HL-60 (cell line): ENCODE results near the gene CNKSR2.

Source experiments
- POLR2AphosphoS5 ChIP-seq: IDR thresholded peaks from 2 replicates; pipeline ENCODE4 v1.6.1; 2012; ENCODE audit warnings: low read depth
- SPI1 ChIP-seq: IDR thresholded peaks from 2 replicates; pipeline ENCODE4 v1.6.1; 2012; ENCODE audit warnings: low read depth, mild to moderate bottlenecking, borderline replicate concordance
- TF ChIP-seq, protein P1 (sequence below): IDR thresholded peaks from one replicate; pipeline ENCODE4 v1.5.1; 2011; ENCODE audit warnings: low read length, control low read depth, inconsistent platforms; ENCODE audit not compliant: insufficient read depth
- TF ChIP-seq, protein P2 (sequence below): IDR thresholded peaks from 2 replicates; pipeline ENCODE4 v1.6.1; 2012; ENCODE audit warnings: low read depth; ENCODE audit not compliant: insufficient replicate concordance

DNA sequence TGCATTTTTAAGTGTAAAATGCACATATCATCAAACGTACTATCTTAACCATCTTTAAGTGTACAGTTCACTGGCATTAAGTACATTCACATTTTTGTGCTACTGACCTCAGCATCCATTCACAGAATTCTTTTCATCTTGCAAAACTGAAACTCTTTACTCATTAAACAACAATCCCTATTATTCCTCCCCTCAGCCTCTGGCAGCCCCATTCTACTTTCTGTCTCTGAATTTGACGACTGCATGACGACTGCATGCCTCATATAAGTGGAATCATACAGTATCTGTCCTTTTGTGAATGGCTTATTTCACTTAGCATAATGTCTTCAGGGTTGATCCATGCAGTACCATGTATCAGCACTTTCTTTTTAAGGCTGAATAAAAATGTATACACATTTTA lies 38.7 kb downstream of the CNKSR2 start:
- TF ChIP-seq, protein P1, sequence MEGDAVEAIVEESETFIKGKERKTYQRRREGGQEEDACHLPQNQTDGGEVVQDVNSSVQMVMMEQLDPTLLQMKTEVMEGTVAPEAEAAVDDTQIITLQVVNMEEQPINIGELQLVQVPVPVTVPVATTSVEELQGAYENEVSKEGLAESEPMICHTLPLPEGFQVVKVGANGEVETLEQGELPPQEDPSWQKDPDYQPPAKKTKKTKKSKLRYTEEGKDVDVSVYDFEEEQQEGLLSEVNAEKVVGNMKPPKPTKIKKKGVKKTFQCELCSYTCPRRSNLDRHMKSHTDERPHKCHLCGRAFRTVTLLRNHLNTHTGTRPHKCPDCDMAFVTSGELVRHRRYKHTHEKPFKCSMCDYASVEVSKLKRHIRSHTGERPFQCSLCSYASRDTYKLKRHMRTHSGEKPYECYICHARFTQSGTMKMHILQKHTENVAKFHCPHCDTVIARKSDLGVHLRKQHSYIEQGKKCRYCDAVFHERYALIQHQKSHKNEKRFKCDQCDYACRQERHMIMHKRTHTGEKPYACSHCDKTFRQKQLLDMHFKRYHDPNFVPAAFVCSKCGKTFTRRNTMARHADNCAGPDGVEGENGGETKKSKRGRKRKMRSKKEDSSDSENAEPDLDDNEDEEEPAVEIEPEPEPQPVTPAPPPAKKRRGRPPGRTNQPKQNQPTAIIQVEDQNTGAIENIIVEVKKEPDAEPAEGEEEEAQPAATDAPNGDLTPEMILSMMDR = no peak
- TF ChIP-seq, protein P2, sequence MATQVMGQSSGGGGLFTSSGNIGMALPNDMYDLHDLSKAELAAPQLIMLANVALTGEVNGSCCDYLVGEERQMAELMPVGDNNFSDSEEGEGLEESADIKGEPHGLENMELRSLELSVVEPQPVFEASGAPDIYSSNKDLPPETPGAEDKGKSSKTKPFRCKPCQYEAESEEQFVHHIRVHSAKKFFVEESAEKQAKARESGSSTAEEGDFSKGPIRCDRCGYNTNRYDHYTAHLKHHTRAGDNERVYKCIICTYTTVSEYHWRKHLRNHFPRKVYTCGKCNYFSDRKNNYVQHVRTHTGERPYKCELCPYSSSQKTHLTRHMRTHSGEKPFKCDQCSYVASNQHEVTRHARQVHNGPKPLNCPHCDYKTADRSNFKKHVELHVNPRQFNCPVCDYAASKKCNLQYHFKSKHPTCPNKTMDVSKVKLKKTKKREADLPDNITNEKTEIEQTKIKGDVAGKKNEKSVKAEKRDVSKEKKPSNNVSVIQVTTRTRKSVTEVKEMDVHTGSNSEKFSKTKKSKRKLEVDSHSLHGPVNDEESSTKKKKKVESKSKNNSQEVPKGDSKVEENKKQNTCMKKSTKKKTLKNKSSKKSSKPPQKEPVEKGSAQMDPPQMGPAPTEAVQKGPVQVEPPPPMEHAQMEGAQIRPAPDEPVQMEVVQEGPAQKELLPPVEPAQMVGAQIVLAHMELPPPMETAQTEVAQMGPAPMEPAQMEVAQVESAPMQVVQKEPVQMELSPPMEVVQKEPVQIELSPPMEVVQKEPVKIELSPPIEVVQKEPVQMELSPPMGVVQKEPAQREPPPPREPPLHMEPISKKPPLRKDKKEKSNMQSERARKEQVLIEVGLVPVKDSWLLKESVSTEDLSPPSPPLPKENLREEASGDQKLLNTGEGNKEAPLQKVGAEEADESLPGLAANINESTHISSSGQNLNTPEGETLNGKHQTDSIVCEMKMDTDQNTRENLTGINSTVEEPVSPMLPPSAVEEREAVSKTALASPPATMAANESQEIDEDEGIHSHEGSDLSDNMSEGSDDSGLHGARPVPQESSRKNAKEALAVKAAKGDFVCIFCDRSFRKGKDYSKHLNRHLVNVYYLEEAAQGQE = no peak
- TF ChIP-seq POLR2AphosphoS5 (no peak), SPI1 (no peak)
